Endothelial cell of umbilical vein (primary cell): Measurements from ENCODE around the gene HBG2. TPM values are rescaled to one million over a fixed set of nuclear protein-coding genes. Genes with fewer than 3 reads are reported as not detected.

ENCODE experiments used
- BruUV-seq: library from RNA; stranded (reverse); fragments of 400-500 nt; replicated peaks from 2 replicates; lab custom pipeline; 2021; lab: Mats Ljungman, UMichigan
- CTCF ChIA-PET: fragments of 300-600, 350-600 bp; sonication (Branson Sonifier 250); formaldehyde crosslinking; loops from one replicate; lab custom pipeline; 2021; ENCODE audit warnings: antibody characterized with exemption, inconsistent platforms; lab: Charles Lee
- POLR2A ChIA-PET: fragments of 300-600, 350-600 bp; sonication (Branson Sonifier 250); formaldehyde crosslinking; loops from one replicate; lab custom pipeline; 2021; ENCODE audit warnings: antibody characterized with exemption, inconsistent platforms; lab: Charles Lee
- DNase-seq: peaks from one replicate; pipeline ENCODE4 v3.0.0-alpha.2; 2011; ENCODE audit warnings: low read depth, low spot score
- FAIRE-seq: peaks from 2 replicates; lab custom pipeline; 2011; peaks lifted over from hg19 to GRCh38; lab: Jason Lieb, UNC
- H2AFZ ChIP-seq: 2 replicates; pipeline ENCODE4 v1.6.0; 2012; ENCODE audit warnings: low read depth, low read length, control low read depth, inconsistent platforms
- H3K27ac ChIP-seq: 2 replicates; pipeline ENCODE4 v1.5.1; 2011; ENCODE audit warnings: low read depth, mild to moderate bottlenecking, control low read depth, low read length, moderate library complexity; ENCODE audit not compliant: insufficient read depth
- H3K27me3 ChIP-seq, 2 experiments: 2 replicates each; pipeline versions ENCODE4 v1.6.0 to v1.6.1; 2011; ENCODE audit warnings: low read length in 2 of 2, mixed read lengths in 1 of 2; ENCODE audit not compliant: control insufficient read depth in 2 of 2, insufficient read depth in 2 of 2
- H3K36me3 ChIP-seq, 2 experiments: 2 replicates in 1 of 2; 3 replicates in 1 of 2; pipeline ENCODE4 v1.5.1; 2011; ENCODE audit warnings: low read length in 2 of 2, mild to moderate bottlenecking in 1 of 2, moderate library complexity in 1 of 2; ENCODE audit not compliant: control insufficient read depth in 2 of 2, insufficient read depth in 2 of 2; ENCODE audit errors: extremely low read depth in 1 of 2
- H3K4me1 ChIP-seq: 3 replicates; pipeline ENCODE4 v1.5.1; 2011; ENCODE audit warnings: mild to moderate bottlenecking, low read length; ENCODE audit not compliant: control insufficient read depth, insufficient read depth; ENCODE audit errors: extremely low read depth
- H3K4me2 ChIP-seq: 2 replicates; pipeline ENCODE4 v1.6.1; 2011; ENCODE audit warnings: low read length, control low read depth, mixed read lengths; ENCODE audit not compliant: insufficient read depth
- H3K4me3 ChIP-seq, 3 experiments: fragments of 200-600 bp in 1 of 3; sonication (generic), shearing (Covaris generic) in 1 of 3; replicated peaks in 1 of 3; 2 replicates each; pipeline ENCODE4 v1.5.1; 2011 to 2016; ENCODE audit warnings: control low read depth in 3 of 3, low read length in 3 of 3, mild to moderate bottlenecking in 2 of 3, inconsistent platforms in 1 of 3, low read depth in 1 of 3, moderate library complexity in 1 of 3; ENCODE audit not compliant: insufficient read depth in 1 of 3
- H3K79me2 ChIP-seq: 2 replicates; pipeline ENCODE4 v1.6.0; 2012; ENCODE audit warnings: low read length, inconsistent platforms; ENCODE audit not compliant: control insufficient read depth, insufficient read depth
- H3K9ac ChIP-seq: replicated peaks from 2 replicates; pipeline ENCODE3; 2011; ENCODE audit warnings: low read length, control low read depth; ENCODE audit not compliant: insufficient read depth; ENCODE audit errors: extremely low read depth
- H3K9me1 ChIP-seq: replicated peaks from 3 replicates; pipeline ENCODE4 v1.6.0; 2011; ENCODE audit warnings: mild to moderate bottlenecking, low read length; ENCODE audit not compliant: control insufficient read depth, insufficient read depth; ENCODE audit errors: extremely low read depth
- H3K9me3 ChIP-seq: replicated peaks from 2 replicates; pipeline ENCODE4 v1.5.1; 2012; ENCODE audit warnings: low read length, inconsistent platforms; ENCODE audit not compliant: control insufficient read depth, insufficient read depth
- H4K20me1 ChIP-seq: replicated peaks from 2 replicates; pipeline ENCODE3; 2011; ENCODE audit warnings: mild to moderate bottlenecking, low read length; ENCODE audit not compliant: control insufficient read depth, insufficient read depth; ENCODE audit errors: extremely low read depth
- CTCF ChIP-seq, 2 donors: IDR thresholded peaks; 1 replicate in 1 of 2; 2 replicates in 1 of 2; pipeline ENCODE4 v1.5.1; 2011; ENCODE audit warnings: low read length in 2 of 2, mild to moderate bottlenecking in 2 of 2, moderate library complexity in 2 of 2, control low read depth in 1 of 2, inconsistent platforms in 1 of 2, low read depth in 1 of 2; ENCODE audit not compliant: insufficient read depth in 1 of 2; ENCODE audit errors: extremely low read depth in 1 of 2
- GATA2 ChIP-seq: IDR thresholded peaks from 2 replicates; pipeline ENCODE4 v1.7.0; 2011; ENCODE audit warnings: low read depth, mild to moderate bottlenecking, moderate library complexity, mixed read lengths, low read length; ENCODE audit not compliant: insufficient read length, insufficient read depth
- JUN ChIP-seq: IDR thresholded peaks from 2 replicates; pipeline ENCODE4 v1.6.1; 2011; ENCODE audit warnings: borderline replicate concordance, low read depth; ENCODE audit not compliant: insufficient read length, insufficient read depth
- MYC ChIP-seq: IDR thresholded peaks from one replicate; pipeline ENCODE4 v1.6.1; 2011; ENCODE audit warnings: mild to moderate bottlenecking, low read depth, low read length
- dilution Hi-C: fragments of 300-500 bp; cut with MboI; formaldehyde crosslinking; loops from one replicate; pipeline ENCODE4 v1.15.0; 2019; ENCODE audit warnings: low sequenced_read_pairs; ENCODE audit not compliant: extremely low pct_ligation_motif_present
- intact Hi-C: fragments of 100-400 bp; cut with micrococcal nuclease; formaldehyde crosslinking; loops from one replicate; pipeline ENCODE4 v1.10.0; 2022
- polyA plus RNA-seq, 4 experiments: library from polyadenylated mRNA; depleted of rRNA in 3 of 4; stranded (reverse) in 3 of 4; unstranded in 1 of 4; fragments of >200 nt; gene quantifications; 2 replicates each; pipeline versions ENCODE4 v1.2.1 to v1.2.3, GENCODE V29; 2011 to 2012; ENCODE audit warnings: missing spikeins in 1 of 4
- total RNA-seq: library from RNA; stranded (reverse); gene quantifications from 2 replicates; pipeline ENCODE4 v1.2.3, GENCODE V29; 2021

Gene HBG2
- total and polyA plus RNA-seq, 2 donors (not counting 3 experiments of a cell fraction or from before 2014, with no cell fraction given): 1.2 TPM; not detected in 1

DNA sequence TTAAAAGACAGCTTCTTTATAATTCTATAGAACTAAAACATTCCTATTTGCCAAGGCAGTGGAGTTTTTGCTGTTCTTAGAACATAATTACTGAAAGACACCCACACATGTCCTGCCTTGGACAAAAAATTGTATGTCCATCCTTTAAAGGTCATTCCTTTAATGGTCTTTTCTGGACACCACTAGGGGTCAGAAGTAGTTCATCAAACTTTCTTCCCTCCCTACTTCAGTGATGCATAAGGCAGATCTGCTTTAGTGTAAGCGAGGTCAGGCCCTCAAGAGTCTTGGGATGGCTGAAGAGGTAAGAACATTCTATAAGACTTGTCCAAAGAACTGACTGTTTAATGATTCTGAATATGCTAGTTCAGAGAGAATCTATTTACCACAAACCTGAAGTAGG, 49.8 kb downstream of the HBG2 start:
- Histone ChIP-seq H3K9ac (no peak overlapping the region), H2AFZ (no peak overlapping the region), H3K79me2 (no peaks in the 10 kb centered on the region), H4K20me1 (no peaks in the 10 kb centered on the region), H3K9me1 (no peaks in the 10 kb centered on the region), H3K4me1 (no peaks in the 10 kb centered on the region), H3K27ac (no peak overlapping the region), H3K36me3 (no peaks in the 10 kb centered on the region), H3K4me2 (no peak overlapping the region), H3K27me3 (no peaks in the 10 kb centered on the region), H3K4me3 (no peak overlapping the region), H3K9me3 (no peaks in the 10 kb centered on the region)
- DNase-seq (peak; percentile 72), FAIRE-seq (peak; percentile 69)
- intact Hi-C loops (loop anchor here (1.0 to 2.0 kb wide), 5 partner anchors 80 to 604 kb away; partner anchors contain the start of gene OR52N2), dilution Hi-C loops (no loop called here)
- no peak for TF ChIP-seq JUN
- peak; percentile 32 to 42 for TF ChIP-seq CTCF (IDR thresholded peaks at IDR 0.05; ENCODE audit: extremely low read depth in 1 of 2, insufficient read depth in 1 of 2, low read depth in 1 of 2, low read length in 2 of 2)
- CTCF ChIA-PET: interaction anchor here (3.9 kb wide), 1 partner anchor 176 kb away, joined by 39 read pairs; no protein-coding TSS in a partner anchor
- POLR2A ChIA-PET: no interaction called here
- BruUV-seq: no TSS peak

DNA sequence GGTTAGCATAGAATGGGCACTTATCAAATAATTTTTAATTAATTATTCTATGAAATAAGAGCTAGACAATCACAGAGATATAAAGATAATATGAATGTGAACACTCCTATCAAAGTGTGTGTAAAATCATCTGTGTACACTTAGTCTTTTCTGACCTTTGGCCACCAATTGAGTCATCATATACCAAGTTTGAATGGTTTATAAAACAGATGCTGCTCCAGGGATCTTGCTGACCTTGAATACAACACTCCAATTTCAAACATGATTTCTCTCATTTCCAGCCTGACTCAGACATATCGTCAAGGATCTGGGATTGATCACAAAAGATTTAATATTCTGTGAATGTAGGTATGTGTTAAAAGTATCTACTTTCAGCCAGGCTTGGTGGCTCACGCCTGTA, 51.2 kb downstream of the HBG2 start:
- BruUV-seq: no TSS peak
- Histone ChIP-seq H3K9ac (no peak overlapping the region), H3K79me2 (no peaks in the 10 kb centered on the region), H3K4me2 (no peak overlapping the region), H3K9me3 (no peaks in the 10 kb centered on the region), H2AFZ (no peak overlapping the region), H3K27ac (no peak overlapping the region), H3K27me3 (no peaks in the 10 kb centered on the region), H3K9me1 (no peaks in the 10 kb centered on the region), H4K20me1 (no peaks in the 10 kb centered on the region), H3K4me1 (no peaks in the 10 kb centered on the region), H3K36me3 (no peaks in the 10 kb centered on the region), H3K4me3 (no peak overlapping the region)
- CTCF ChIA-PET: interaction anchor here (1.2 to 3.9 kb wide), 6 partner anchors 10 to 688 kb away, joined by 3 to 39 read pairs (median 6); no protein-coding TSS in a partner anchor
- POLR2A ChIA-PET: no interaction called here
- intact Hi-C loops (no loop called here), dilution Hi-C loops (no loop called here)
- DNase-seq: no peak
- no peak for TF ChIP-seq MYC
- TF ChIP-seq GATA2: no peak
- TF ChIP-seq JUN: no peak
- FAIRE-seq: no peak

Other genes with a start within 250 kb of the HBG2 start
- not detected in 2 replicates for gene OR52J3, start 208.3 kb downstream of the HBG2 start, total RNA-seq
- gene OR52J3, start 208.3 kb downstream of the HBG2 start, polyA plus RNA-seq: not detected in 2 replicates
- gene OR52E2, start 195.2 kb downstream of the HBG2 start, total RNA-seq: not detected in 2 replicates
- not detected in 2 replicates for gene OR52E2, start 195.2 kb downstream of the HBG2 start, polyA plus RNA-seq
- gene OR52E1, start 185.2 kb downstream of the HBG2 start, total RNA-seq: not detected in 2 replicates
- gene OR52E1, start 185.2 kb downstream of the HBG2 start, polyA plus RNA-seq: not detected in 2 replicates
- gene OR52A5, start 116.4 kb downstream of the HBG2 start, total RNA-seq: not detected in 2 replicates
- not detected in 2 replicates for gene OR52A5, start 116.4 kb downstream of the HBG2 start, polyA plus RNA-seq
- gene OR52A1, start 100.0 kb downstream of the HBG2 start, total RNA-seq: not detected in 2 replicates
- not detected in 2 replicates for gene OR52A1, start 100.0 kb downstream of the HBG2 start, polyA plus RNA-seq
- not detected in 2 replicates for gene OR51V1, start 54.1 kb downstream of the HBG2 start, total RNA-seq
- not detected in 2 replicates for gene OR51V1, start 54.1 kb downstream of the HBG2 start, polyA plus RNA-seq
- not detected in 2 replicates for gene HBB, start 27.7 kb downstream of the HBG2 start, total RNA-seq
- gene HBB, start 27.7 kb downstream of the HBG2 start, polyA plus RNA-seq: not detected in 2 replicates
- not detected in 2 replicates for gene HBD, start 20.3 kb downstream of the HBG2 start, total RNA-seq
- gene HBD, start 20.3 kb downstream of the HBG2 start, polyA plus RNA-seq: not detected in 2 replicates
- gene HBG1, start 4.9 kb downstream of the HBG2 start, total RNA-seq: not detected in 2 replicates
- gene HBG1, start 4.9 kb downstream of the HBG2 start, polyA plus RNA-seq: 0.72 TPM in 1 of 2 replicates, not detected in the other
- not detected in 2 replicates for gene HBE1, start 15.2 kb upstream of the HBG2 start, total RNA-seq
- 0.32 and 0.37 TPM in 2 replicates for gene HBE1, start 15.2 kb upstream of the HBG2 start, polyA plus RNA-seq
- gene OR51B4, start 47.2 kb upstream of the HBG2 start, total RNA-seq: not detected in 2 replicates
- 0.08 TPM in 1 of 2 replicates, not detected in the other for gene OR51B4, start 47.2 kb upstream of the HBG2 start, polyA plus RNA-seq
- not detected in 2 replicates for gene OR51B2, start 69.5 kb upstream of the HBG2 start, total RNA-seq
- gene OR51B2, start 69.5 kb upstream of the HBG2 start, polyA plus RNA-seq: not detected in 2 replicates
- gene OR51B5, start 88.7 kb upstream of the HBG2 start, total RNA-seq: not detected in 2 replicates
- 0.07 TPM in 1 of 2 replicates, not detected in the other for gene OR51B5, start 88.7 kb upstream of the HBG2 start, polyA plus RNA-seq
- not detected in 2 replicates for gene OR51B6, start 96.7 kb upstream of the HBG2 start, total RNA-seq
- gene OR51B6, start 96.7 kb upstream of the HBG2 start, polyA plus RNA-seq: not detected in 2 replicates
- gene OR51M1, start 129.0 kb upstream of the HBG2 start, total RNA-seq: not detected in 2 replicates
- not detected in 2 replicates for gene OR51M1, start 129.0 kb upstream of the HBG2 start, polyA plus RNA-seq
- gene OR51Q1, start 167.3 kb upstream of the HBG2 start, total RNA-seq: not detected in 2 replicates
- gene OR51Q1, start 167.3 kb upstream of the HBG2 start, polyA plus RNA-seq: not detected in 2 replicates
- not detected in 2 replicates for gene OR51I1, start 186.7 kb upstream of the HBG2 start, total RNA-seq
- 0.10 TPM in 1 of 2 replicates, not detected in the other for gene OR51I1, start 186.7 kb upstream of the HBG2 start, polyA plus RNA-seq
- gene OR51I2, start 194.5 kb upstream of the HBG2 start, total RNA-seq: not detected in 2 replicates
- gene OR51I2, start 194.5 kb upstream of the HBG2 start, polyA plus RNA-seq: not detected in 2 replicates
- not detected in 2 replicates for gene OR52D1, start 233.9 kb upstream of the HBG2 start, total RNA-seq
- not detected in 2 replicates for gene OR52D1, start 233.9 kb upstream of the HBG2 start, polyA plus RNA-seq